HFF-Myc (cell line): Measurements from ENCODE around the gene WNT5B.

Experiments
- DNase-seq: peaks from one replicate; pipeline ENCODE4 v3.0.0-alpha.2; 2011; ENCODE audit warnings: low read depth; ENCODE audit errors: extremely low read depth
- H3K4me3 ChIP-seq: replicated peaks from 2 replicates; pipeline ENCODE4 v1.5.1; 2011; ENCODE audit warnings: low read depth, mild to moderate bottlenecking, control low read depth, low read length
- CTCF ChIP-seq: IDR thresholded peaks from 2 replicates; pipeline ENCODE4 v1.5.1; 2012; ENCODE audit warnings: mild to moderate bottlenecking, low read depth, low read length, control low read depth; ENCODE audit errors: missing control alignments

WNT5B gene

DNA sequence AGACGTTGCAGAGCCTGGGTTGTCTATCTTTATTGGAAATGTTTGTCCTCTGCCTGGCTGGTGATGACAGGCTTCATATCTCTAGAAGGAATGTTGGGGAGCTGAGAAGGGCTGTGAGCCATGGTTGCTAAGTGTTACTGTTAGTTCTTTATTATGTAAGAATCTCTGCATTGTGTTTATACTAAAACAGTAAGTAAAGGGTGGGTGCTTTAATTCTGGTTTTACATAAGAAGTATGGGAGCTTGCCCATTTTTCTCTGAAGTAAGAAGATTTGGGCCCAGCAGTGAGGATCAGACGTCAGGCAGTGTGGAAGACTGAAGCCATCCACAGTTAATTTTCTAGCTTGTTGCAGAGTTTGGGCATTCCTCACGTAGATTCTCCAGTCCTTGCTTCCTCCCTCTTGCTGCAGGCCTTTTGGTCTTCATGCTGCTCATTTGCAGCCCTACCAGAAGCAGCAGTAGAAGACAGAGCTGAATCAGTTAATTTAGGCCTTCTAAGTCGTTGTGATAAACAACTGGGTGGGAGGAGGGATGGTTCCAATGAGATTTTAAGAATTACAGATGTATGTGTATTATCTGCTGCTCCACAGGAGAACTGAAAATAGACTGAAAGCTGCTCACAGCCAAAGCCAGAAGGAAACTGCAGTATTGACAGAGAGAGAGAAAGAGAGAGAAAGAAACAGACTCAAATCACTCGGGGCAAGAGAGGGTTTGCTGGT, 21.4 kb downstream of the WNT5B start:
- no peak for TF ChIP-seq CTCF
- DNase-seq, result no peak
- H3K4me3 ChIP-seq, result no peak overlapping the region

- no peak overlapping the region for H3K4me3 ChIP-seq
- no peak for TF ChIP-seq CTCF
- no peak for DNase-seq
Observed at GRCh38 chr12:1650978-1651361, 21.9 kb downstream of the WNT5B start.

- no peak for DNase-seq
- no peak for TF ChIP-seq CTCF
- no peak overlapping the region for H3K4me3 ChIP-seq
Observed at GRCh38 chr12:1651946-1652345, 22.9 kb downstream of the WNT5B start.

DNA sequence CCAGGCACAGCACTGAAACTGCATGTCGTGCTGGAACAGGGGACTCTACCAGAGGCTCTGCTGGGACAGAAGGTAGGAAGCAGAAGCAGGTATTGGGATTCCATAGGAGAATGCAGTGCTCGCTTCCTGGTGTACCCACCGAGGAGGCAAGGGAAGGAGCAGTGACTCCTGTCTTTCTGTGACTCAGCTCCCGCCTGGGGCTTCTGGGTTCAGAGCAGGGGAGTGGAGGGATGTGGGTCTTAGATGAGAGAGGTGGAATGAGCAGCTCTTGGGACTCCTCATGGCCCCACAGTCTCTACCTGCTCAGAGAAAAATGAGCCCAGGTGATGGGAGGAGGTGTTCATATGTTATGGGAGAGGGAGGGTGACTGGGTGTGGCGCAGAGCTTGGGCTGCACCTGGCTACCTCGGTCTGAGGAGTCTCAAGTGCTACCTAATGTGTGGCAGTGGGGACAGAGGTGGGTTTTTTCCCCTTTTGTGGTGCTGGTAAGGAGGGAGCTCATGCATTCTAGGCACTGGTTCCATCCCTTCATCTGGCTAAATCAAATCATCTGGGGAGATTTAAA, 26.3 kb downstream of the WNT5B start:
- DNase-seq, result no peak
- no peak for TF ChIP-seq CTCF
- no peak overlapping the region for H3K4me3 ChIP-seq

DNA sequence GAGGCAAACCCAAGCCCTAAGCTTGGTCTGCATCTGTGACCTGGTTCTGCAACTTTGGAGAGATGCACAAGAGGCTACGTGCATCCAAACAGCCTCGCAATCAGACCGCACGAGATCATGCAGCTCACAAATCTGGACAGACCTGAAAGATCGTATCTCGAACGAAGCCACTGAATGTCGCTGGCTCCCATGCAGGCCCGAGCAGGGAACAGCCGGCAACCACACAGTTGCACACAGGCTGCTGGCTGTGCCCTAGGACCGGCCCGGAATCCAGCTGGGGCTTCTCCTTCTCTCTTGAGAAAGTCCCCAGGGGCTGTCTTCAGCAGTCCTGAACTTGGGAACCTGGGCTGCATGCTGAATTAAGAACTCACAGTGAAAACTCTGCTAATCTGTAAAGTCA, 27.9 kb downstream of the WNT5B start:
- no peak overlapping the region for H3K4me3 ChIP-seq
- DNase-seq, result no peak
- no peak for TF ChIP-seq CTCF

GRCh38 chr12:1657688-1658087, 28.7 kb downstream of the WNT5B start:
- H3K4me3 ChIP-seq, result no peak overlapping the region
- no peak for DNase-seq
- TF ChIP-seq CTCF, result no peak
